ENCODE data around the gene DPY19L2.
"Not testable (repeated sequence)": the region's sequence is repeated elsewhere in the genome, so short reads cannot be mapped to it uniquely, and the experiment has no call there.

GRCh38 chr12:63716891-63717290 lies 48.6 kb upstream of the DPY19L2 start:
- TF ChIP-seq CTCF (IDR thresholded peaks at IDR 0.05); EZH2 (IDR thresholded peaks at IDR 0.05; ENCODE audit: borderline replicate concordance, insufficient read depth, low read depth, low read length, poor library complexity, severe bottlenecking): not testable (repeated sequence)
